ENCODE data around the gene CLDN14.

Gene CLDN14

GRCh38 chr21:36446301-36446700, 33.6 kb downstream of the CLDN14 start:
- H3K4me3 ChIP-seq (ENCODE audit: low read depth in 1 of 5, low read length in 5 of 5): no peak overlapping the region
- peaks cover 0 to 4% (median 2%) of the 10 kb centered on the region in 5 donors for H3K27me3 ChIP-seq (ENCODE audit: control insufficient read depth in 5 of 5, insufficient read depth in 4 of 5, low read length in 5 of 5)
- no peak overlapping the region for H3K27ac ChIP-seq (ENCODE audit: low read depth, low read length)
- H3K9me3 ChIP-seq (ENCODE audit: control insufficient read depth in 5 of 5, low read length in 5 of 5): no peaks in the 10 kb centered on the region
- no peaks in the 10 kb centered on the region for H3K36me3 ChIP-seq (ENCODE audit: control insufficient read depth in 5 of 5, insufficient read depth in 5 of 5, low read length in 5 of 5)
- H3K9ac ChIP-seq (ENCODE audit: low read length in 5 of 5): no peak overlapping the region
- H3K4me1 ChIP-seq (ENCODE audit: control insufficient read depth in 5 of 5, insufficient read depth in 5 of 5, low read length in 5 of 5): no peaks in the 10 kb centered on the region

- H3K9ac ChIP-seq (ENCODE audit: low read length in 5 of 5): no peak overlapping the region
- no peak overlapping the region for H3K27ac ChIP-seq (ENCODE audit: low read depth, low read length)
- H3K9me3 ChIP-seq (ENCODE audit: control insufficient read depth in 5 of 5, low read length in 5 of 5): peaks cover 0 to 1% (median 0%) of the 10 kb centered on the region in 5 donors
- no peaks in the 10 kb centered on the region for H3K36me3 ChIP-seq (ENCODE audit: control insufficient read depth in 5 of 5, insufficient read depth in 5 of 5, low read length in 5 of 5)
- no peak overlapping the region for H3K4me3 ChIP-seq (ENCODE audit: low read depth in 1 of 5, low read length in 5 of 5)
- H3K27me3 ChIP-seq (ENCODE audit: control insufficient read depth in 5 of 5, insufficient read depth in 4 of 5, low read length in 5 of 5): peaks cover 0 to 2% (median 0%) of the 10 kb centered on the region in 5 donors
- no peaks in the 10 kb centered on the region for H3K4me1 ChIP-seq (ENCODE audit: control insufficient read depth in 5 of 5, insufficient read depth in 5 of 5, low read length in 5 of 5)
These were observed 38.2 kb downstream of the CLDN14 start for GRCh38 chr21:36441715-36442114.

- Histone ChIP-seq H3K9ac (ENCODE audit: low read length in 5 of 5) (no peak overlapping the region), H3K4me1 (ENCODE audit: control insufficient read depth in 5 of 5, insufficient read depth in 5 of 5, low read length in 5 of 5) (no peaks in the 10 kb centered on the region), H3K36me3 (ENCODE audit: control insufficient read depth in 5 of 5, insufficient read depth in 5 of 5, low read length in 5 of 5) (no peaks in the 10 kb centered on the region), H3K4me3 (ENCODE audit: low read depth in 1 of 5, low read length in 5 of 5) (no peak overlapping the region), H3K27ac (ENCODE audit: low read depth, low read length) (no peak overlapping the region), H3K27me3 (ENCODE audit: control insufficient read depth in 5 of 5, insufficient read depth in 4 of 5, low read length in 5 of 5) (peaks cover under 1 to 4% (median 3%) of the 10 kb centered on the region in 5 donors), H3K9me3 (ENCODE audit: control insufficient read depth in 5 of 5, low read length in 5 of 5) (peaks cover 0 to 4% (median 0%) of the 10 kb centered on the region in 5 donors)
These were observed 42.2 kb downstream of the CLDN14 start for GRCh38 chr21:36437745-36438128.

- Histone ChIP-seq H3K4me3 (ENCODE audit: low read depth in 1 of 5, low read length in 5 of 5) (no peak overlapping the region), H3K27ac (ENCODE audit: low read depth, low read length) (no peak overlapping the region), H3K27me3 (ENCODE audit: control insufficient read depth in 5 of 5, insufficient read depth in 4 of 5, low read length in 5 of 5) (peaks cover 3 to 10% (median 5%) of the 10 kb centered on the region in 5 donors), H3K4me1 (ENCODE audit: control insufficient read depth in 5 of 5, insufficient read depth in 5 of 5, low read length in 5 of 5) (no peaks in the 10 kb centered on the region), H3K9me3 (ENCODE audit: control insufficient read depth in 5 of 5, low read length in 5 of 5) (peaks cover 0 to 4% (median 0%) of the 10 kb centered on the region in 5 donors), H3K36me3 (ENCODE audit: control insufficient read depth in 5 of 5, insufficient read depth in 5 of 5, low read length in 5 of 5) (no peaks in the 10 kb centered on the region), H3K9ac (ENCODE audit: low read length in 5 of 5) (no peak overlapping the region)
These were observed 42.8 kb downstream of the CLDN14 start for GRCh38 chr21:36436829-36437744.

GRCh38 chr21:36434144-36434543, 45.8 kb downstream of the CLDN14 start:
- H3K27ac ChIP-seq (ENCODE audit: low read depth, low read length): no peak overlapping the region
- no peak overlapping the region for H3K9ac ChIP-seq (ENCODE audit: low read length in 5 of 5)

GRCh38 chr21:36433059-36433709, 46.7 kb downstream of the CLDN14 start:
- H3K4me1 ChIP-seq (ENCODE audit: control insufficient read depth in 5 of 5, insufficient read depth in 5 of 5, low read length in 5 of 5): peaks cover 2 to 11% (median 8%) of the 10 kb centered on the region in 5 donors
- peaks cover 3 to 10% (median 6%) of the 10 kb centered on the region in 5 donors for H3K27me3 ChIP-seq (ENCODE audit: control insufficient read depth in 5 of 5, insufficient read depth in 4 of 5, low read length in 5 of 5)
- H3K36me3 ChIP-seq (ENCODE audit: control insufficient read depth in 5 of 5, insufficient read depth in 5 of 5, low read length in 5 of 5): no peaks in the 10 kb centered on the region
- no peak overlapping the region for H3K27ac ChIP-seq (ENCODE audit: low read depth, low read length)
- H3K4me3 ChIP-seq (ENCODE audit: low read depth in 1 of 5, low read length in 5 of 5): no peak overlapping the region
- H3K9ac ChIP-seq (ENCODE audit: low read length in 5 of 5): no peak overlapping the region
- peaks cover 0 to 4% (median 0%) of the 10 kb centered on the region in 5 donors for H3K9me3 ChIP-seq (ENCODE audit: control insufficient read depth in 5 of 5, low read length in 5 of 5)

More at GRCh38 chr21:36434144-36434543, 45.8 kb downstream of the CLDN14 start:
- Histone ChIP-seq H3K4me1 (ENCODE audit: control insufficient read depth in 5 of 5, insufficient read depth in 5 of 5, low read length in 5 of 5) (peaks cover 2 to 11% (median 8%) of the 10 kb centered on the region in 5 donors), H3K27me3 (ENCODE audit: control insufficient read depth in 5 of 5, insufficient read depth in 4 of 5, low read length in 5 of 5) (peaks cover 3 to 10% (median 6%) of the 10 kb centered on the region in 5 donors), H3K4me3 (ENCODE audit: low read depth in 1 of 5, low read length in 5 of 5) (no peak overlapping the region), H3K9me3 (ENCODE audit: control insufficient read depth in 5 of 5, low read length in 5 of 5) (peaks cover 0 to 4% (median 0%) of the 10 kb centered on the region in 5 donors), H3K36me3 (ENCODE audit: control insufficient read depth in 5 of 5, insufficient read depth in 5 of 5, low read length in 5 of 5) (no peaks in the 10 kb centered on the region)

GRCh38 chr21:36431252-36431651, 48.7 kb downstream of the CLDN14 start:
- Histone ChIP-seq H3K27ac (ENCODE audit: low read depth, low read length) (no peak overlapping the region), H3K9ac (ENCODE audit: low read length in 5 of 5) (no peak overlapping the region), H3K36me3 (ENCODE audit: control insufficient read depth in 5 of 5, insufficient read depth in 5 of 5, low read length in 5 of 5) (no peaks in the 10 kb centered on the region), H3K9me3 (ENCODE audit: control insufficient read depth in 5 of 5, low read length in 5 of 5) (no peaks in the 10 kb centered on the region), H3K4me1 (ENCODE audit: control insufficient read depth in 5 of 5, insufficient read depth in 5 of 5, low read length in 5 of 5) (peaks cover 2 to 11% (median 8%) of the 10 kb centered on the region in 5 donors), H3K4me3 (ENCODE audit: low read depth in 1 of 5, low read length in 5 of 5) (no peak overlapping the region), H3K27me3 (ENCODE audit: control insufficient read depth in 5 of 5, insufficient read depth in 4 of 5, low read length in 5 of 5) (peaks cover 3 to 10% (median 7%) of the 10 kb centered on the region in 5 donors)

- H3K27me3 ChIP-seq (ENCODE audit: control insufficient read depth in 5 of 5, insufficient read depth in 4 of 5, low read length in 5 of 5): peaks cover 3 to 10% (median 7%) of the 10 kb centered on the region in 5 donors
- no peaks in the 10 kb centered on the region for H3K9me3 ChIP-seq (ENCODE audit: control insufficient read depth in 5 of 5, low read length in 5 of 5)
- H3K9ac ChIP-seq (ENCODE audit: low read length in 5 of 5): no peak overlapping the region
- no peak overlapping the region for H3K27ac ChIP-seq (ENCODE audit: low read depth, low read length)
- peaks cover 2 to 11% (median 8%) of the 10 kb centered on the region in 5 donors for H3K4me1 ChIP-seq (ENCODE audit: control insufficient read depth in 5 of 5, insufficient read depth in 5 of 5, low read length in 5 of 5)
- no peaks in the 10 kb centered on the region for H3K36me3 ChIP-seq (ENCODE audit: control insufficient read depth in 5 of 5, insufficient read depth in 5 of 5, low read length in 5 of 5)
- H3K4me3 ChIP-seq (ENCODE audit: low read depth in 1 of 5, low read length in 5 of 5): peak overlapping the region in 3 of 5 donors; percentile 32 to 51 (median 50)
These were observed 49.1 kb downstream of the CLDN14 start for GRCh38 chr21:36430841-36431240.

GRCh38 chr21:36429947-36430546, 49.9 kb downstream of the CLDN14 start:
- Histone ChIP-seq H3K4me1 (ENCODE audit: control insufficient read depth in 5 of 5, insufficient read depth in 5 of 5, low read length in 5 of 5) (peaks cover 2 to 11% (median 8%) of the 10 kb centered on the region in 5 donors), H3K36me3 (ENCODE audit: control insufficient read depth in 5 of 5, insufficient read depth in 5 of 5, low read length in 5 of 5) (no peaks in the 10 kb centered on the region), H3K27ac (ENCODE audit: low read depth, low read length) (peak overlapping the region; percentile 46), H3K9ac (ENCODE audit: low read length in 5 of 5) (peak overlapping the region in 1 of 5 donors; percentile 48), H3K4me3 (ENCODE audit: low read depth in 1 of 5, low read length in 5 of 5) (peak overlapping the region; percentile 32 to 51 (median 49)), H3K27me3 (ENCODE audit: control insufficient read depth in 5 of 5, insufficient read depth in 4 of 5, low read length in 5 of 5) (peaks cover 3 to 10% (median 7%) of the 10 kb centered on the region in 5 donors), H3K9me3 (ENCODE audit: control insufficient read depth in 5 of 5, low read length in 5 of 5) (no peaks in the 10 kb centered on the region)

Data from subcutaneous abdominal adipose tissue (tissue), 5 donors.